ENCODE measurements around the gene LRMDA.

Gene LRMDA

DNA sequence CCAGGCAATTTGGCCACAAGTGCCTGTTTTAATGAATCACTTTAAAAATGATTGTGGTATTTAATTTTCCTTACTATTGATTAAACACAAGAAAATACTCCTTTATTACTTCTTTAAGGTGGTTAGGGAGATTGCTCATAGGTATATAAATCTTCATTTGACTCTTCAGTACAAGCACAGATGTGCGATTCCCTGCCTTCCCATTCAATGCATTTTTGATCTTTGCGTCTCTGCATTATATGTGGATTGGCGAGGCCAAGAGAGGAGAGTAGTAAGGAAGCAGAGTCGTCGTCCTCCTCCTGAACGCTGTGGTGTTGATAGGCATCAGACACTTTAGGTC, 683.7 kb downstream of the LRMDA start:
- DNase-seq = no peak

DNA sequence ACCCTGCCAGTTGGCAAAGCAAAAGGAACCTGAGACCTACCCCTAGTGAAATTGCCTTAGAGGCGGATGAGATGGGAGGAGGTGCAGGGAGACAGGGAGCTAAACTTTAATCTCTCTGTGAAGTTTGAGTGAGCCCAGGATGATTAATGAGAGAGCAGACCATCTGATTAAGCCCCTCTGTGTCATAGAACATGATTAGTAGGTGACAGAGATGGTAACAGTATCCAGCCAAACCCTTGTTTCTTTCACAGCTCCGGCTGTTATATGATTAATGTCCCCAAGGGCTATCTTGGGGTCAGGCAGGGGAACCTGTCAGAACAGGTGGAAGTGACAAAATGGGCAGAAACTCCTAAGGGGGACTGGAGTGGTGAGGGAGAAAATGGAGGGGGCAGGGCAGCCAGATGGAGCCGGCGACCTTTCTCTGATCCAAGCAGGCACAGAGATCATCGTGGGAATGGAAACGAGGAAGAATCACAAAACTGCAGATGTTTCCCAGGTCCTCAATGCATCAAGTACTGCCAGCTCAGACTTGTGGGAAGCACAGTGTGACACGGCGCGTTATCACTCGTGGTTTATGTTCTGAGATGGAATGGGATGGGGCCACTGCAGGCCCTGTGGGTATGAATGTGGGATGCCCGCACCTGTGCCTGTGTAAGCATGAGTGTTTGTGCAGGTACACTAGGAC, 684.2 kb downstream of the LRMDA start:
- DNase-seq = no peak

- no peak for DNase-seq
Observed at GRCh38 chr10:76116523-76116922, 685.1 kb downstream of the LRMDA start.

DNA sequence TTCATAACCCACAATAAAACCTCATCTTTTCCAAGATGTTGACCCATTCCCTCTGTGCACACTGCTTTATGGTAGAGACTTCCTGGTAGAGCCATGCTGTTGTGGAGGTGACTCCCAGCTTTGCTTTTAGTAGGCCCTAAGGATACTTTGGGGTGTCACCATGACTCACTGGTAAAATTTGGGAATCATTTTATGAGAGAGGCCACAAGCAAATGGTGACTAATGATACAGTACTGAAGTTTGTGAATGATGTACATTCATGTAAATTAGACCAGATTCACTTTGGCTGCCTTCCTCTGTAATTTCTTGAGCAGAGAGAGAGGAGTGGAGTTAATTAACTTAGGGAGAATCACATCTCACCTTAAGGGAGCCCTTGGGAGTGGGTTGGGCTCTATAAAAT, 686.5 kb downstream of the LRMDA start:
- DNase-seq = no peak

DNA sequence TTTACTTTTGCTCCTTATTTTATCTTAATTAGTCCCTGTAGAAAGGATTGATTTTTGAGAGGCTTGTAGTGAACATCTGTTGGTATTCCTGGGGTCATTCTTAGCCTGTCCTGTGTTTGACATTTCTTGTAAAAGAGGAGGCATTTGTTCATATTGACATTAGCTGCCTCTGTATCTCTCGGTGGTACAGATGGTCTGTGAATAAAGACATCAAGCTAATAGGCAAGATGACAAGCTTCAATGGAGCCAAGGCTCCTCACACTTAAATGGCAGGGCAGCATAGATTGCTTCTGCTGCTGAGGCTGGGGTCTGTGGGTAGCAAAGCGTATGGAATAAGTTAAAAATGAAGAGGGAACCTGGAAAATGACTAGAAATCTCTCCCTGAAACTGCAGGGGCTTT, 687.6 kb downstream of the LRMDA start:
- DNase-seq = no peak

GRCh38 chr10:76119515-76119914, 688.1 kb downstream of the LRMDA start:
- DNase-seq = no peak

DNA sequence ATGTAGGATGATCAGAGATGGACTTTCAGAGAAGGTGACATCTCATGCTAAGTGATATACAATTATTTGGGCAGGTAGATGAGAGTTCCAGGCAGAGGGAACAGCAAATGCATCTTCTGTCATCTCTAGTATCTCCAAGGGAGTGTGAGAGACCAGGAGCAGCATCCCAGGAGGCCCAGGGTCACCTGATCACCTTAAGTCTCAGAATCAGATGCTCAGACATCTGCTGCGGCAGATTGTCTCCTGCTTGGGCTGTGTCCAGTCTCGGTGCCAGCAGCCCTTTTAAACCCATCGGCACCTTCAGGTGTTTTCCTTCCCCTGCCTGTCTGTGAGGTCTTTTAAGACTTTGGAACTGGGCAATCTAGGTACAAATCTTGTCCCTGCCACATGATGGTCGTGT, 690.6 kb downstream of the LRMDA start:
- DNase-seq = no peak

DNA sequence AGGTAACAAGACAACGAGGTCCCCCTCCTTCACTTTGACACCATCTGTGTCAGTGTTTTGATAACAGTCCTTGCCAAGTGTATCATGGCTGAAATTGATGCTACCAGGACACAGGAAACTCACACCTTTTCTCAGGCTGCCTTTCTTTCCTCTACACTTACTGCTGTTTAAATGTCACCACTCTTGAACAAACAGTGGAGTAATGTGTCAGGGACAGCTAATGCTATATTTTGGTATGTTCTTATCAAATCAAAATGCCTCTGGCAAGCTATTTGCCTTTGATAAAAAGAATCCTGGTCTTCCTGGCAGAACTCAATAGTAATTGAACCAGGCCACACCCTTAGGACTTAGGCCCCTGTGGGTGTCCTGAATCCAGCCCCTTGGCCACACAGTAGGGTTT, 692.9 kb downstream of the LRMDA start:
- no peak for DNase-seq

GRCh38 chr10:76125900-76126299, 694.5 kb downstream of the LRMDA start:
- DNase-seq = no peak

DNA sequence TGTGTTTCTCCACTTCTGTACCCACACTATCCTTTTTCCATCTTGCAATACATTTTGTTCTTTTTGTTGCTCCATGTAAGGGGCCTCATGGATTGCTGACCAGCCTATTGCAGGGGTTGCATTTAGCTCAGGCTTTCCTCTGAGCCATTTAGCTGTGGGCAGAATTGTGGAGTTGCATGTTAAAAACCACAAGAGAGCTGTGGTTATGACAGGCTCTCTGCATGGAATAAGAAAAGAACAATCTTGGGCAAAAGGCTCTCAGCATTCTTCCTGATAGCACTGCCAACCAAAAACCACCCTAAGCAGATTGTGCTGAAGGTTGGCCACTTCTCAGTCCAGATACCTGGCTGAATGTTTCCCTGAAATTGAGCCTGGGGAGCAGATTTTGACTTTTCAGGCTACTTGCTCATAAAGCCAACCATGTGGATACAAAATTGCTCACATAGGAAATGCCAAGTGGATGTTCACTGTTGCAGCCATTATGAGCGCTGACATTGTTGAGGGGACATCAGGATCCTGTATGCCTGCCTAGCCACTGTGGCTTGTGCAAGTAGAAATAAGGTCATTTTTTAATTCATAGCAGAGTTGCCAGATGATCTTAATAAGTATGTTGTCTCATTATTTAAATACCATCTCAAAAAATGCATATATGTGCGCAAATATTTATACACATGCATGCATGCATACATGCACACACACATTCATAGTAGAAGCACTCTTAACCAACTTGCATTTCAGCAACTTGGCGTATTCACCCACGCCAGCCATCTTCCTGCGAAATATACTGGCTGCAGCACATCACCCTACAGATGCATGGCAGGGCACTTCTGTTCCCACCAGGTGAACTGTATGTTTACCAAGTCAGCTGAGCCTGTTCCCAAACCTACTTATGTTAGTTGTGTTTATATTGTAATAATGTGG, 695.4 kb downstream of the LRMDA start:
- no peak for DNase-seq

- DNase-seq = no peak
Observed at GRCh38 chr10:76127984-76128589, 696.7 kb downstream of the LRMDA start.

DNA sequence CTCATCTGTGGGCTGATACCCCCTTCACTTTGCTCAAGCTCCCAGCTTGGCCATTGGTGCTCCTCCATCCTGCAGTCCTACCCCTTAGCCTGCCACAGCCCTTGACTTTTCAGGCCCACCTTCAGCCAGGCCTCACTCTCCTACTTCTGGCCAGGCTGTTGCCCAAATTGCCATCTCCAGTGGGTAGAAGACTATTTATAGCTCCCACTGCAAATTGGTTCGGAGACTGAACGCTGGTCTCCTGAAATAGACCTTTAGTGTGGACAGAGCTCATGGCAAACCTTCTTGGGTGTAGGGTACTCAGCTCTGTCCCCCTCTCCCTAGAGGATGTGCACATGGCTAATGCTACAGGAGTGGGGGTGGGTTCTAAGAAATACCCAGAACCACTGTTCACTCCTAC, 697.8 kb downstream of the LRMDA start:
- DNase-seq = no peak

GRCh38 chr10:76130892-76131291, 699.5 kb downstream of the LRMDA start:
- DNase-seq = no peak

DNA sequence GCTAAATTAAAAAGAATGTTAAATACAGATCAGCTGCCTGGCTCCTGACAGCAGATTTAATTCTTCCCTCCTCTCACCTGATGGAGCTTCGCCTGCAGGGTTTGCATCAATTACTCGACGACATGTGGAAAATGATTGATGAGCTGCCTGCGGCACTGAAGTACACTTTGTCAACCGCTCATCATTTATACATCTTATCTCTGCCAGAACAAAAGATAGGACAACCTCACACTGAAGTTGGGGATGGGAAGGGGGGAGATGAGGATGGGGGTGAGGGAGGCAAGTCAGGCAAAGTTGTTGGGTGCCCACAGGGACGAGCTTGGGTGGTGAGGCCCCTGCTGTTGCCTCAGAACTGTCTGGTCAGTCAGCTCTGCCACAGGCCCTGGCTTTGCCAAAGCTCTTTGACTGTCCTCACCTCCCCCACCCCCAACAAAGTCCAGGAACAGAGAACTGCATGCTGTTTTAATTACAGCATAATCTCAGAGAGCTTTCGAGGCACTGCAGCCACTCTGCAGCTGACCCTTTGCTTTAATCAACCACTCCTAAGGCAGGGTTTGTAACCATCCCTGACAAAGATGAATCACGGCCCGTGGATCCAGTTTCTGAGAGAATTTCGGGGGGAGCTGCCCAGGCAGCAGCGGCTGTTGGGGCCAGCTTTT, 702.3 kb downstream of the LRMDA start:
- no peak for DNase-seq

- no peak for DNase-seq
Observed at GRCh38 chr10:76136961-76137360, 705.5 kb downstream of the LRMDA start.

GRCh38 chr10:76138286-76138685, 706.9 kb downstream of the LRMDA start:
- DNase-seq = no peak

GRCh38 chr10:76138906-76139305, 707.5 kb downstream of the LRMDA start:
- no peak for DNase-seq

DNA sequence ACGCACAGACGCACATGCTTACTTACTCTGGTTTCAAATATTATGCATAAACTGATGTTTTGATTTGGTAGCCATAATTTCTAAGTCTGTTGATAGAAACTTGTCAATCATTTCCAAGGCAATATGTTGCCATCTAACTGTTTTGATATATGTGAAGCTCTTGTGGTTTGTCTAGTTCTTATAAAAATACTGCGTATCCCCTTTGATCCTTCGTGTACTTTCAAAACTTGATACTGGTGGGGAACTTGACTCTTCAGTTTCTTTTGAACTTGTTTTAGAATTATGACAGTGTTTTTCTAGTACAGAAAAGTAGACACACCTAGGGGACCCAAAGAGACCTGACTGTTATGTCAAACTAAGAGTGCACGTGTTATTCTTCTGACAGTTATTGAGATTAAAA, 708.0 kb downstream of the LRMDA start:
- DNase-seq = no peak

- no peak for DNase-seq
Observed at GRCh38 chr10:76141376-76141775, 710.0 kb downstream of the LRMDA start.

DNA sequence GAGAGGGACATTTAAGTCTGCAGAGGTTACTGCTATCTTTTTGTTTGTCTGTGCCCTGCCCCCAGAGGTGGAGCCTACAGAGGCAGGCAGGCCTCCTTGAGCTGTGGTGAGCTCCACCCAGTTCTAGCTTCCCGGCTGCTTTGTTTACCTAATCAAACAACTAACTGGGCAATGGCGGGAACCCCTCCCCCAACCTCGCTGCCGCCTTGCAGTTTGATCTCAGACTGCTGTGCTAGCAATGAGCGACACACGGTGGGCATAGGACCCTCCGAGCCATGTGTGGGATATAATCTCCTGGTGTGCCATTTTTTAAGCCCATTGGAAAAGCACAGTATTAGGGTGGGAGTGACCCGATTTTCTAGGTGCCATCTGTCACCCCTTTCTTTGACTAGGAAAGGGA, 716.8 kb downstream of the LRMDA start:
- peak in 1 of 2 experiments; percentile 47 for DNase-seq

- no peak for DNase-seq
Observed at GRCh38 chr10:76149182-76149581, 717.8 kb downstream of the LRMDA start.

DNA sequence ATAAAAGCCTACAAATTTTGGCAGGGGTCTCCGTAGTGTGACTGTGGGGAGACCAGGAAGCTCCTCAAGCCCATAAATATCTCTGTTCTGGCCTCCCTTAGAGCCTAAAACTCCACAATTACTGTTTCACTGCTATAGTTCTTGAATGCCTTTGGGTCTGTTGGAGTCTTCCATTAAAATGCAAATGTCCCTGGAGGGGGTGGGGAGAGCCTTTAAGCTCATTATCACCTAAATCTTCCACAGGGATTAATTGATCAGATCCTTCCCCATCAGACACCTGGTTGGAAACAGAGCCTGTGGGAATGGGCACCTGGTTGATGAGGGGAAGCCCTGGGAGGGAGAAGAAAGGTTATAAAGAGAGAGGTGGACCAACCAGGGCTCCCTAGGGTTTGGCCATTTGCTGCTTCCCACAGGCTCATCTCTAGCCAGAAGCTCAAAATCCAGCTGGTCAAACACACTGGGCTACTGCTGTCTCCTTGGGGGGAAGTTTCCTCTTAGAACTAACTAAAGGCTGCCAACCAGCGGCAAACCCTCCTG, 718.2 kb downstream of the LRMDA start:
- peak in 1 of 2 experiments; percentile 42 for DNase-seq

All from NCI-H526 (cell line).